ENCODE measurements around the gene CHDH.

The CHDH gene

GRCh38 chr3:53807117-53807810 is 39.0 kb downstream of the CHDH start:
- DNase-seq (ENCODE audit: low read depth in 2 of 2), result no peak

- no peak for DNase-seq (ENCODE audit: low read depth in 2 of 2)
Measured at GRCh38 chr3:53806182-53807116, 39.8 kb downstream of the CHDH start.

GRCh38 chr3:53805463-53806159 is 40.6 kb downstream of the CHDH start:
- DNase-seq (ENCODE audit: low read depth in 2 of 2), result no peak

GRCh38 chr3:53804697-53805462 is 41.3 kb downstream of the CHDH start:
- DNase-seq (ENCODE audit: low read depth in 2 of 2), result no peak

- no peak for DNase-seq (ENCODE audit: low read depth in 2 of 2)
Measured at GRCh38 chr3:53803816-53804695, 42.2 kb downstream of the CHDH start.

GRCh38 chr3:53803124-53803815 is 42.9 kb downstream of the CHDH start:
- no peak for DNase-seq (ENCODE audit: low read depth in 2 of 2)

GRCh38 chr3:53802256-53802880 is 43.9 kb downstream of the CHDH start:
- DNase-seq (ENCODE audit: low read depth in 2 of 2), result no peak

- DNase-seq (ENCODE audit: low read depth in 2 of 2), result no peak
Measured at GRCh38 chr3:53801319-53801718, 44.9 kb downstream of the CHDH start.

GRCh38 chr3:53800041-53800906 is 45.9 kb downstream of the CHDH start:
- no peak for DNase-seq (ENCODE audit: low read depth in 2 of 2)

GRCh38 chr3:53799338-53799865 is 46.8 kb downstream of the CHDH start:
- DNase-seq (ENCODE audit: low read depth in 2 of 2), result no peak

- DNase-seq (ENCODE audit: low read depth in 2 of 2), result no peak
Measured at GRCh38 chr3:53798144-53798543, 48.1 kb downstream of the CHDH start.

- no peak for DNase-seq (ENCODE audit: low read depth in 2 of 2)
Measured at GRCh38 chr3:53795789-53796560, 50.2 kb downstream of the CHDH start.

- DNase-seq (ENCODE audit: low read depth in 2 of 2), result no peak
Measured at GRCh38 chr3:53795176-53795575, 51.0 kb downstream of the CHDH start.

GRCh38 chr3:53794597-53794996 is 51.6 kb downstream of the CHDH start:
- DNase-seq (ENCODE audit: low read depth in 2 of 2), result no peak

- no peak for DNase-seq (ENCODE audit: low read depth in 2 of 2)
Measured at GRCh38 chr3:53792866-53793265, 53.4 kb downstream of the CHDH start.

GRCh38 chr3:53791317-53791716 is 54.9 kb downstream of the CHDH start:
- no peak for DNase-seq (ENCODE audit: low read depth in 2 of 2)

- DNase-seq (ENCODE audit: low read depth in 2 of 2), result no peak
Measured at GRCh38 chr3:53790470-53790869, 55.7 kb downstream of the CHDH start.

- no peak for DNase-seq (ENCODE audit: low read depth in 2 of 2)
Measured at GRCh38 chr3:53789459-53789858, 56.8 kb downstream of the CHDH start.
